HFFc6 (cell line): Measurements from ENCODE around the gene SPOCK2. TPM values are rescaled to one million over a fixed set of nuclear protein-coding genes. Genes with fewer than 3 reads are reported as not detected.

Experiments used
- DNase-seq: peaks from one replicate; pipeline ENCODE4 v3.0.0-alpha.2; 2018
- H3K27ac Mint-ChIP-seq: 2 replicates; pipeline ENCODE4 v1.8.0; 2020; ENCODE audit warnings: mild to moderate bottlenecking, mixed read lengths
- H3K27me3 Mint-ChIP-seq: 2 replicates; pipeline ENCODE4 v1.8.0; 2021; ENCODE audit warnings: mild to moderate bottlenecking, moderate library complexity, mixed read lengths; ENCODE audit not compliant: insufficient read depth
- H3K36me3 Mint-ChIP-seq: 2 replicates; pipeline ENCODE4 v1.8.0; 2021; ENCODE audit warnings: low read depth, mixed read lengths
- H3K4me1 Mint-ChIP-seq: 2 replicates; pipeline ENCODE4 v1.8.0; 2020; ENCODE audit warnings: low read depth, mixed read lengths
- H3K4me3 Mint-ChIP-seq: 2 replicates; pipeline ENCODE4 v1.8.0; 2020; ENCODE audit warnings: mild to moderate bottlenecking, moderate library complexity, mixed read lengths
- H3K9me3 Mint-ChIP-seq: 2 replicates; pipeline ENCODE4 v1.8.0; 2020; ENCODE audit warnings: mild to moderate bottlenecking, mixed read lengths
- CTCF ChIP-seq: fragments of 200-600 bp; sonication (generic); IDR thresholded peaks from 2 replicates; pipeline ENCODE4 v1.5.0; 2021; ENCODE audit warnings: antibody characterized with exemption, mild to moderate bottlenecking
- total RNA-seq, 6 experiments: library from RNA; stranded (reverse); fragmentation: NEBNext Ultra II Directional; extraction: Animal tissue kit (Norgen Biotek cat#: 25700); gene quantifications; 2 replicates in 1 of 6; 3 replicates in 5 of 6; pipeline ENCODE4 v1.2.3, GENCODE V29; 2021

The SPOCK2 gene
- total RNA-seq, 6 experiments from 2014 or later = not detected

- Mint-ChIP-seq H3K4me1 (peaks cover 16% of the 10 kb centered on the region), H3K4me3 (no peak overlapping the region), H3K27me3 (peaks cover 13% of the 10 kb centered on the region), H3K9me3 (no peaks in the 10 kb centered on the region), H3K36me3 (peaks cover 15% of the 10 kb centered on the region), H3K27ac (no peak overlapping the region)
- TF ChIP-seq CTCF = no peak
- no peak for DNase-seq
Measured at GRCh38 chr10:72016608-72017300, 71.6 kb downstream of the SPOCK2 start.

- Mint-ChIP-seq H3K4me1 (peaks cover 20% of the 10 kb centered on the region), H3K4me3 (no peak overlapping the region), H3K9me3 (no peaks in the 10 kb centered on the region), H3K27ac (no peak overlapping the region), H3K27me3 (peaks cover 13% of the 10 kb centered on the region), H3K36me3 (peaks cover 21% of the 10 kb centered on the region)
- no peak for DNase-seq
- no peak for TF ChIP-seq CTCF
Measured at GRCh38 chr10:72015841-72016240, 72.5 kb downstream of the SPOCK2 start.

GRCh38 chr10:72014785-72015480, 73.4 kb downstream of the SPOCK2 start:
- TF ChIP-seq CTCF = no peak
- Mint-ChIP-seq H3K27ac (peak overlapping the region; percentile 33; the same call in 1 of the 2 replicates), H3K4me1 (peaks cover 29% of the 10 kb centered on the region), H3K36me3 (peaks cover 30% of the 10 kb centered on the region), H3K4me3 (no peak overlapping the region), H3K27me3 (peaks cover 7% of the 10 kb centered on the region), H3K9me3 (no peaks in the 10 kb centered on the region)
- no peak for DNase-seq

- H3K27ac Mint-ChIP-seq = no peak overlapping the region; the same call in 1 of the 2 replicates
- H3K9me3 Mint-ChIP-seq = no peaks in the 10 kb centered on the region
- peaks cover 10% of the 10 kb centered on the region for H3K27me3 Mint-ChIP-seq
- H3K36me3 Mint-ChIP-seq = peaks cover 34% of the 10 kb centered on the region
- no peak overlapping the region for H3K4me3 Mint-ChIP-seq
- TF ChIP-seq CTCF = no peak
- DNase-seq = no peak
- H3K4me1 Mint-ChIP-seq = peaks cover 36% of the 10 kb centered on the region
Measured at GRCh38 chr10:72014197-72014596, 74.2 kb downstream of the SPOCK2 start.

- no peak overlapping the region for H3K27ac Mint-ChIP-seq
- no peak overlapping the region; the same call in 1 of the 2 replicates for H3K4me3 Mint-ChIP-seq
- H3K36me3 Mint-ChIP-seq = peaks cover 38% of the 10 kb centered on the region
- DNase-seq = no peak
- H3K4me1 Mint-ChIP-seq = peaks cover 44% of the 10 kb centered on the region
- TF ChIP-seq CTCF = no peak
- no peaks in the 10 kb centered on the region for H3K9me3 Mint-ChIP-seq
- H3K27me3 Mint-ChIP-seq = peaks cover 11% of the 10 kb centered on the region
Measured at GRCh38 chr10:72013202-72013945, 75.0 kb downstream of the SPOCK2 start.
